Measurements from ENCODE around the gene KRTAP6-3.

- TF ChIP-seq, protein P1, sequence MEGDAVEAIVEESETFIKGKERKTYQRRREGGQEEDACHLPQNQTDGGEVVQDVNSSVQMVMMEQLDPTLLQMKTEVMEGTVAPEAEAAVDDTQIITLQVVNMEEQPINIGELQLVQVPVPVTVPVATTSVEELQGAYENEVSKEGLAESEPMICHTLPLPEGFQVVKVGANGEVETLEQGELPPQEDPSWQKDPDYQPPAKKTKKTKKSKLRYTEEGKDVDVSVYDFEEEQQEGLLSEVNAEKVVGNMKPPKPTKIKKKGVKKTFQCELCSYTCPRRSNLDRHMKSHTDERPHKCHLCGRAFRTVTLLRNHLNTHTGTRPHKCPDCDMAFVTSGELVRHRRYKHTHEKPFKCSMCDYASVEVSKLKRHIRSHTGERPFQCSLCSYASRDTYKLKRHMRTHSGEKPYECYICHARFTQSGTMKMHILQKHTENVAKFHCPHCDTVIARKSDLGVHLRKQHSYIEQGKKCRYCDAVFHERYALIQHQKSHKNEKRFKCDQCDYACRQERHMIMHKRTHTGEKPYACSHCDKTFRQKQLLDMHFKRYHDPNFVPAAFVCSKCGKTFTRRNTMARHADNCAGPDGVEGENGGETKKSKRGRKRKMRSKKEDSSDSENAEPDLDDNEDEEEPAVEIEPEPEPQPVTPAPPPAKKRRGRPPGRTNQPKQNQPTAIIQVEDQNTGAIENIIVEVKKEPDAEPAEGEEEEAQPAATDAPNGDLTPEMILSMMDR (IDR thresholded peaks at IDR 0.05): no peak
- TF ChIP-seq POLR2AphosphoS5 (IDR thresholded peaks at IDR 0.05; ENCODE audit: insufficient read depth in 1 of 2, low read depth in 1 of 2) (no peak), POLR2A (IDR thresholded peaks at IDR 0.05) (no peak)
These were observed 28.3 kb downstream of the KRTAP6-3 start, which contains the start of gene KRTAP20-4 for GRCh38 chr21:30620522-30620921.
